HepG2 (cell line): Measurements from ENCODE around the gene HOXA11. TPM values are rescaled to one million over a fixed set of nuclear protein-coding genes. Genes with fewer than 3 reads are reported as not detected.

Experiments used
- ADNP ChIP-seq: sonication (generic); formaldehyde crosslinking; IDR thresholded peaks from 2 replicates; pipeline ENCODE4 v1.4.0; 2020; ENCODE audit warnings: missing genetic modification reagents
- BCL6 ChIP-seq: IDR thresholded peaks from 2 replicates; pipeline ENCODE4 v1.6.1; 2016; ENCODE audit warnings: missing genetic modification reagents, missing compliant biosample characterization
- DPF2 ChIP-seq: sonication (generic); formaldehyde crosslinking; IDR thresholded peaks from 2 replicates; pipeline ENCODE4 v1.4.0; 2020; ENCODE audit warnings: mild to moderate bottlenecking, low read depth, missing genetic modification reagents, borderline replicate concordance
- ELF1 ChIP-seq: sonication (generic); formaldehyde crosslinking; IDR thresholded peaks from 2 replicates; pipeline ENCODE4 v1.4.0; 2020; ENCODE audit warnings: missing genetic modification reagents
- ESRRA ChIP-seq: sonication (generic); formaldehyde crosslinking; IDR thresholded peaks from 2 replicates; pipeline ENCODE4 v1.5.1; 2020; ENCODE audit warnings: mild to moderate bottlenecking, low read depth, missing genetic modification reagents
- GATAD2A ChIP-seq: IDR thresholded peaks from 2 replicates; pipeline ENCODE4 v1.6.1; 2016
- JARID2 ChIP-seq: sonication (generic); formaldehyde crosslinking; IDR thresholded peaks from 2 replicates; pipeline ENCODE4 v1.8.1; 2023; ENCODE audit warnings: missing genetic modification reagents, inconsistent platforms; ENCODE audit not compliant: insufficient replicate concordance
- MYNN ChIP-seq: sonication (generic); formaldehyde crosslinking; IDR thresholded peaks from 2 replicates; pipeline ENCODE4 v1.4.0; 2020; ENCODE audit warnings: mild to moderate bottlenecking, low read depth, missing genetic modification reagents
- NFE2L2 ChIP-seq: fragments of 150-350 bp; IDR thresholded peaks from 2 replicates; pipeline ENCODE4 v1.6.1; 2014; ENCODE audit warnings: low read length
- NR2F6 ChIP-seq, 2 experiments: IDR thresholded peaks; 2 replicates each; pipeline ENCODE4 v1.6.1; 2016; ENCODE audit warnings: antibody characterized with exemption in 1 of 2, mild to moderate bottlenecking in 1 of 2
- PITX1 ChIP-seq: sonication (generic); formaldehyde crosslinking; IDR thresholded peaks from 2 replicates; pipeline ENCODE4 v1.5.1; 2020; ENCODE audit warnings: mild to moderate bottlenecking, missing genetic modification reagents
- RBM39 ChIP-seq: fragments of 200-400 bp; formaldehyde crosslinking; IDR thresholded peaks from one replicate; pipeline ENCODE4 v1.6.1; 2018; ENCODE audit warnings: antibody characterized with exemption, mild to moderate bottlenecking, low read depth, low read length; ENCODE audit not compliant: poor library complexity, severe bottlenecking
- SMC3 ChIP-seq: IDR thresholded peaks from 2 replicates; pipeline ENCODE4 v1.6.1; 2011; ENCODE audit warnings: low read length, improper control_type of control experiment
- SP140L ChIP-seq: sonication (generic); formaldehyde crosslinking; IDR thresholded peaks from 2 replicates; pipeline ENCODE4 v1.4.0; 2020; ENCODE audit warnings: missing genetic modification reagents, borderline replicate concordance
- STAG1 ChIP-seq: sonication (generic); formaldehyde crosslinking; IDR thresholded peaks from 2 replicates; pipeline ENCODE4 v1.4.0; 2020; ENCODE audit warnings: missing genetic modification reagents
- ZNF180 ChIP-seq: sonication (generic); formaldehyde crosslinking; IDR thresholded peaks from 2 replicates; pipeline ENCODE4 v1.4.0; 2020; ENCODE audit warnings: low read depth, missing genetic modification reagents, borderline replicate concordance
- polyA plus RNA-seq, 8 experiments: library from polyadenylated mRNA; depleted of rRNA in 3 of 8; stranded (reverse) in 7 of 8; unstranded in 1 of 8; fragments of >200 nt; fragmentation: Illumina TruSeq in 4 of 8; extraction: Trizol in 4 of 8; gene quantifications; 2 replicates each; pipeline versions ENCODE4 v1.2.1 to v1.2.3, GENCODE V29; 2011 to 2016; ENCODE audit warnings: low read depth in 4 of 8, missing spikeins in 1 of 8, mixed read lengths in 1 of 8; ENCODE audit not compliant: insufficient read depth in 1 of 8
- total RNA-seq, 5 experiments: library from RNA; depleted of rRNA; stranded (reverse); fragments of >200 nt; fragmentation: Illumina TruSeq; extraction: Trizol; gene quantifications; 2 replicates each; pipeline ENCODE4 v1.2.3, GENCODE V29; 2016; ENCODE audit warnings: low read depth in 1 of 5
- TF ChIP-seq, protein P1 (sequence below): sonication (generic); formaldehyde crosslinking; IDR thresholded peaks from 2 replicates; pipeline ENCODE4; 2020; ENCODE audit warnings: missing genetic modification reagents, mild to moderate bottlenecking, borderline replicate concordance
- TF ChIP-seq, protein P2 (sequence below): IDR thresholded peaks from 2 replicates; pipeline ENCODE4 v1.4.0; 2020; ENCODE audit warnings: mild to moderate bottlenecking, missing genetic modification reagents
- TF ChIP-seq, protein P3 (sequence below): sonication (generic); formaldehyde crosslinking; IDR thresholded peaks from 2 replicates; pipeline ENCODE4 v1.5.0; 2020; ENCODE audit warnings: mild to moderate bottlenecking, missing genetic modification reagents, moderate library complexity
- TF ChIP-seq, protein P4 (sequence below): sonication (generic); formaldehyde crosslinking; IDR thresholded peaks from 2 replicates; pipeline ENCODE4 v1.4.0; 2020; ENCODE audit warnings: missing genetic modification reagents, mild to moderate bottlenecking, borderline replicate concordance
- TF ChIP-seq, protein P5 (sequence below): sonication (generic); formaldehyde crosslinking; IDR thresholded peaks from 2 replicates; pipeline ENCODE4 v1.8.1; 2023; ENCODE audit warnings: missing genetic modification reagents, mild to moderate bottlenecking, borderline replicate concordance

Gene HOXA11
- total and polyA plus RNA-seq, 2 of the 13 experiments (the other 11 are each of a cell fraction or from before 2014, with no cell fraction given): not detected

DNA sequence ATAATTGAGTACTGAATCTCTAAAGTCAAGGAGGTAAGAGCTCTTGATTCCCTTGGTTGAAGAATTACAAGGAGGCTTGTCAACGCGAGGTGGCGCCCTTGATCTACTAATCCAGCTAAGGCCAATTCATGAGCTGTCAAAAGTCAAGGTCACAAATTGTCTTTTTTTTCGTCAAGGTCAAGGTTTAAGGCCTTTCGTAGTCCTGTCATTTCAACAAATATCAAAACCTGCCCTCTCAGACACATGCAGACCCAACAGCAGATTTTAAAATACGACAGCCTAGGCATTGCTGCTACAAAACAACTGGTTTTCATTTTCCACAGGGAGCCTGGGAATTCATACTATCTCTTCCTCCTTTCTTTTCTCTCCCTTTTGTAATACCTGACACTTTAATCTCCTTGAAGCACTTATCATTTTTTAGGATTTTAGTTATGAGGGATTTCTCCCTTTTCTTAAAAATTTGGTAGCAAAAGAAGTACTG is 11.3 kb upstream of the HOXA11 start (continued):
- TF ChIP-seq NFE2L2: no peak
- TF ChIP-seq, protein P1, sequence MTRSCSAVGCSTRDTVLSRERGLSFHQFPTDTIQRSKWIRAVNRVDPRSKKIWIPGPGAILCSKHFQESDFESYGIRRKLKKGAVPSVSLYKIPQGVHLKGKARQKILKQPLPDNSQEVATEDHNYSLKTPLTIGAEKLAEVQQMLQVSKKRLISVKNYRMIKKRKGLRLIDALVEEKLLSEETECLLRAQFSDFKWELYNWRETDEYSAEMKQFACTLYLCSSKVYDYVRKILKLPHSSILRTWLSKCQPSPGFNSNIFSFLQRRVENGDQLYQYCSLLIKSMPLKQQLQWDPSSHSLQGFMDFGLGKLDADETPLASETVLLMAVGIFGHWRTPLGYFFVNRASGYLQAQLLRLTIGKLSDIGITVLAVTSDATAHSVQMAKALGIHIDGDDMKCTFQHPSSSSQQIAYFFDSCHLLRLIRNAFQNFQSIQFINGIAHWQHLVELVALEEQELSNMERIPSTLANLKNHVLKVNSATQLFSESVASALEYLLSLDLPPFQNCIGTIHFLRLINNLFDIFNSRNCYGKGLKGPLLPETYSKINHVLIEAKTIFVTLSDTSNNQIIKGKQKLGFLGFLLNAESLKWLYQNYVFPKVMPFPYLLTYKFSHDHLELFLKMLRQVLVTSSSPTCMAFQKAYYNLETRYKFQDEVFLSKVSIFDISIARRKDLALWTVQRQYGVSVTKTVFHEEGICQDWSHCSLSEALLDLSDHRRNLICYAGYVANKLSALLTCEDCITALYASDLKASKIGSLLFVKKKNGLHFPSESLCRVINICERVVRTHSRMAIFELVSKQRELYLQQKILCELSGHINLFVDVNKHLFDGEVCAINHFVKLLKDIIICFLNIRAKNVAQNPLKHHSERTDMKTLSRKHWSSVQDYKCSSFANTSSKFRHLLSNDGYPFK (CRISPR knock-in tag): no peak
- 0 out of 2 replicates have a peak, but pooled peaks have one; percentile 37 for TF ChIP-seq GATAD2A (CRISPR knock-in tag)
- peak; percentile 61 for TF ChIP-seq NR2F6 (IDR thresholded peaks at IDR 0.05)
- peak; percentile 66 for TF ChIP-seq NR2F6 (CRISPR knock-in tag; IDR thresholded peaks at IDR 0.05)
- 0 out of 2 replicates have a peak, but pooled peaks have one; percentile 20 for TF ChIP-seq BCL6
- TF ChIP-seq ELF1 (CRISPR knock-in tag): no peak
- no peak for TF ChIP-seq JARID2
- no peak for TF ChIP-seq MYNN (CRISPR knock-in tag)
- peak; percentile 82 for TF ChIP-seq ESRRA
- TF ChIP-seq DPF2 (CRISPR knock-in tag): no peak
- TF ChIP-seq, protein P2, sequence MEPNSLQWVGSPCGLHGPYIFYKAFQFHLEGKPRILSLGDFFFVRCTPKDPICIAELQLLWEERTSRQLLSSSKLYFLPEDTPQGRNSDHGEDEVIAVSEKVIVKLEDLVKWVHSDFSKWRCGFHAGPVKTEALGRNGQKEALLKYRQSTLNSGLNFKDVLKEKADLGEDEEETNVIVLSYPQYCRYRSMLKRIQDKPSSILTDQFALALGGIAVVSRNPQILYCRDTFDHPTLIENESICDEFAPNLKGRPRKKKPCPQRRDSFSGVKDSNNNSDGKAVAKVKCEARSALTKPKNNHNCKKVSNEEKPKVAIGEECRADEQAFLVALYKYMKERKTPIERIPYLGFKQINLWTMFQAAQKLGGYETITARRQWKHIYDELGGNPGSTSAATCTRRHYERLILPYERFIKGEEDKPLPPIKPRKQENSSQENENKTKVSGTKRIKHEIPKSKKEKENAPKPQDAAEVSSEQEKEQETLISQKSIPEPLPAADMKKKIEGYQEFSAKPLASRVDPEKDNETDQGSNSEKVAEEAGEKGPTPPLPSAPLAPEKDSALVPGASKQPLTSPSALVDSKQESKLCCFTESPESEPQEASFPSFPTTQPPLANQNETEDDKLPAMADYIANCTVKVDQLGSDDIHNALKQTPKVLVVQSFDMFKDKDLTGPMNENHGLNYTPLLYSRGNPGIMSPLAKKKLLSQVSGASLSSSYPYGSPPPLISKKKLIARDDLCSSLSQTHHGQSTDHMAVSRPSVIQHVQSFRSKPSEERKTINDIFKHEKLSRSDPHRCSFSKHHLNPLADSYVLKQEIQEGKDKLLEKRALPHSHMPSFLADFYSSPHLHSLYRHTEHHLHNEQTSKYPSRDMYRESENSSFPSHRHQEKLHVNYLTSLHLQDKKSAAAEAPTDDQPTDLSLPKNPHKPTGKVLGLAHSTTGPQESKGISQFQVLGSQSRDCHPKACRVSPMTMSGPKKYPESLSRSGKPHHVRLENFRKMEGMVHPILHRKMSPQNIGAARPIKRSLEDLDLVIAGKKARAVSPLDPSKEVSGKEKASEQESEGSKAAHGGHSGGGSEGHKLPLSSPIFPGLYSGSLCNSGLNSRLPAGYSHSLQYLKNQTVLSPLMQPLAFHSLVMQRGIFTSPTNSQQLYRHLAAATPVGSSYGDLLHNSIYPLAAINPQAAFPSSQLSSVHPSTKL: peak; percentile 46
- TF ChIP-seq PITX1: 0 out of 2 replicates have a peak, but pooled peaks have one; percentile 18
- no peak for TF ChIP-seq ZNF180 (CRISPR knock-in tag)
- TF ChIP-seq ADNP (CRISPR knock-in tag): no peak
- TF ChIP-seq, protein P3, sequence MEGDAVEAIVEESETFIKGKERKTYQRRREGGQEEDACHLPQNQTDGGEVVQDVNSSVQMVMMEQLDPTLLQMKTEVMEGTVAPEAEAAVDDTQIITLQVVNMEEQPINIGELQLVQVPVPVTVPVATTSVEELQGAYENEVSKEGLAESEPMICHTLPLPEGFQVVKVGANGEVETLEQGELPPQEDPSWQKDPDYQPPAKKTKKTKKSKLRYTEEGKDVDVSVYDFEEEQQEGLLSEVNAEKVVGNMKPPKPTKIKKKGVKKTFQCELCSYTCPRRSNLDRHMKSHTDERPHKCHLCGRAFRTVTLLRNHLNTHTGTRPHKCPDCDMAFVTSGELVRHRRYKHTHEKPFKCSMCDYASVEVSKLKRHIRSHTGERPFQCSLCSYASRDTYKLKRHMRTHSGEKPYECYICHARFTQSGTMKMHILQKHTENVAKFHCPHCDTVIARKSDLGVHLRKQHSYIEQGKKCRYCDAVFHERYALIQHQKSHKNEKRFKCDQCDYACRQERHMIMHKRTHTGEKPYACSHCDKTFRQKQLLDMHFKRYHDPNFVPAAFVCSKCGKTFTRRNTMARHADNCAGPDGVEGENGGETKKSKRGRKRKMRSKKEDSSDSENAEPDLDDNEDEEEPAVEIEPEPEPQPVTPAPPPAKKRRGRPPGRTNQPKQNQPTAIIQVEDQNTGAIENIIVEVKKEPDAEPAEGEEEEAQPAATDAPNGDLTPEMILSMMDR (CRISPR knock-in tag): peak; percentile 85
- peak; percentile 93 for TF ChIP-seq SMC3
- TF ChIP-seq RBM39: no peak
- peak; percentile 94 for TF ChIP-seq STAG1
- TF ChIP-seq, protein P4, sequence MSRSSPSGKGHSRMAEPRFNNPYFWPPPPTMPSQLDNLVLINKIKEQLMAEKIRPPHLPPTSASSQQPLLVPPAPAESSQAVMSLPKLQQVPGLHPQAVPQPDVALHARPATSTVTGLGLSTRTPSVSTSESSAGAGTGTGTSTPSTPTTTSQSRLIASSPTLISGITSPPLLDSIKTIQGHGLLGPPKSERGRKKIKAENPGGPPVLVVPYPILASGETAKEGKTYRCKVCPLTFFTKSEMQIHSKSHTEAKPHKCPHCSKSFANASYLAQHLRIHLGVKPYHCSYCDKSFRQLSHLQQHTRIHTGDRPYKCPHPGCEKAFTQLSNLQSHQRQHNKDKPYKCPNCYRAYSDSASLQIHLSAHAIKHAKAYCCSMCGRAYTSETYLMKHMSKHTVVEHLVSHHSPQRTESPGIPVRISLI (CRISPR knock-in tag): 0 out of 2 replicates have a peak, but pooled peaks have one; percentile 25
- TF ChIP-seq, protein P5, sequence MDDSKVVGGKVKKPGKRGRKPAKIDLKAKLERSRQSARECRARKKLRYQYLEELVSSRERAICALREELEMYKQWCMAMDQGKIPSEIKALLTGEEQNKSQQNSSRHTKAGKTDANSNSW: no peak
- TF ChIP-seq SP140L (CRISPR knock-in tag): no peak
